Melanocyte of skin (primary cell): ENCODE results near the gene PAPOLA. TPM values are rescaled to one million over a fixed set of nuclear protein-coding genes. Genes with fewer than 3 reads are reported as not detected.

ENCODE experiments used
- total RNA-seq, 2 donors: library from RNA; depleted of rRNA; stranded (reverse); fragments of >200 nt; gene quantifications; 2 replicates each; pipeline ENCODE4 v1.2.3, GENCODE V29; 2012

Gene PAPOLA
- total RNA-seq = 100 to 1,000 TPM in 1 of 2 donors, 10 to 100 TPM in 1; 81.2 to 105 TPM

DNA sequence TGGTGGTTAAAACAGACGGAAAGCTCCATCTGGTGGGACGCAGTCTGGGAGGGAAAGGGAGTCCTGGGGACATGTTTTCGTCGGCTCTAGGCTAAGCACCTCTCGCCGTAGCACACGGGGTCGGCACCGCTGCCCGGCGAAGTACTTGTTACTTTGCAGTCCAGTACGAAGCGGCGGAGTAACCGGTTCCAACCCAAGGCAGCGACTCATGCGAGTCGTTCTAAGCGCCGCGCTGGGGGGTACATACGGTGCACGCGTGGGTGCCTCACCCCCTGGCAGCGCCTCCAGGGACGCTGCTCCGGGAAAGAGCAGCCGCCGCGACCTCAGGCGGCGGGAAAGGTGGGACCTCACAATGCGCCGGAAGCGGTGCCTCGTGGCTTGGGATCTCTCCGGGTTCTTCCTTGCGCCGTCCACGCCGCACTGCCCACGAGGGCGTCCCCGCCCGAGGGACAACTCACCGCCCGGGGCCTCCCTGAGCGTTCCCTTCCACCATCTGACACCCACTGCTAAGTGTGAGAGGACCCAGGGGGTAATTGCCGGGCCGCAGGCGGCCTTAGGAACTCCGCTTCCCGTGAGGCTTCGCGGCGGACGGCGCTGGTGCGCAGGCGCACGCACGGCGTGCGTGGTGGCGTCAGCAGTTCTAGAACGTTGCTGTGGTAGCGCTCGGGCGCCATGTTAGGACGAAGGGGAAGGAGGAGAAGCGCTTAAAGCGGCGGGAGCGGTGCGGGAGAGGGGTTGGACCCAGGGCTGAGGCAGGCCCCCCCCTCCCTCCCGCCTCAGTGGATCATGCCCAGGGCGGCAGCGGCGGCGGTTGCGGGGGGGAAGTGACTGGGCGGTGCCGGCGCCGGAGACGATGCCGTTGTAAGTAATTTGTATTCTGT is at the start of gene PAPOLA:
Gene PAPOLA, plus strand, starts transcription at position 643 of the 881 bp plus-strand sequence. Its CDS starts 211 bp downstream, at position 854.

Other genes starting within 250 kb of the PAPOLA start
- not detected for gene BDKRB1, start 246.2 kb upstream of the PAPOLA start, total RNA-seq
- 10 to 100 TPM; 21.0 to 24.8 TPM for gene ATG2B, start 139.0 kb upstream of the PAPOLA start, total RNA-seq
- 10 to 100 TPM; 26.5 to 36.0 TPM for gene GSKIP, start 138.9 kb upstream of the PAPOLA start, total RNA-seq
- 1 to 10 TPM; 2.1 to 3.7 TPM for gene AK7, start 110.3 kb upstream of the PAPOLA start, total RNA-seq